ENCODE results near the gene CLCN5. TPM values are rescaled to one million over a fixed set of nuclear protein-coding genes. Genes with fewer than 3 reads are reported as not detected.

Gene CLCN5
- total RNA-seq, 2 experiments from 2014 or later: 3.5 to 3.6 TPM

DNA sequence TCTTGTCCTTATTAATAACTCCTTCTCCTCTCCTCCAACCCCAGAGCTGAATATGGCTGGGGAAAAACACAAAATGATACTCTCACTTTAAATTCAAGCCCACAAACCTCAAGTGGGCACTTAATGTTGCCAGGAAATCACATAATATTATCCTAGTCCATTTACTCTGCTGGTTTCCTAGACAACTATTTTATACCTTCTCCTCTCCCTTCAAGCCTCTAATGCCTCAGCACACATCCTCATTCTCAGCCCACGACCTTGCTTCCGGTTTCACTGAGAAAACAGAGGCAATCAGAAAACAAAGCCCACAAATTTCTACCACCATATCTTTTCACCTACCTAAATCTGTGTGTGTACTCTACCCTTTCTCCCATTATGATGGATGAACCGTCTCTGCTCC, 12.1 kb upstream of the CLCN5 start:
- ChIA-PET CTCF (no interaction called here), POLR2A (no interaction called here)
- H3K36me3 Mint-ChIP-seq (ENCODE audit: low read depth): no peaks in the 10 kb centered on the region
- H3K27ac Mint-ChIP-seq: no peak overlapping the region
- peaks cover 12% of the 10 kb centered on the region for H3K4me1 Mint-ChIP-seq
- DNase-seq: peak; percentile 16
- peaks cover 4% of the 10 kb centered on the region for H3K27me3 Mint-ChIP-seq
- no peaks in the 10 kb centered on the region for H3K9me3 Mint-ChIP-seq
- no peak overlapping the region for H3K4me3 Mint-ChIP-seq

DNA sequence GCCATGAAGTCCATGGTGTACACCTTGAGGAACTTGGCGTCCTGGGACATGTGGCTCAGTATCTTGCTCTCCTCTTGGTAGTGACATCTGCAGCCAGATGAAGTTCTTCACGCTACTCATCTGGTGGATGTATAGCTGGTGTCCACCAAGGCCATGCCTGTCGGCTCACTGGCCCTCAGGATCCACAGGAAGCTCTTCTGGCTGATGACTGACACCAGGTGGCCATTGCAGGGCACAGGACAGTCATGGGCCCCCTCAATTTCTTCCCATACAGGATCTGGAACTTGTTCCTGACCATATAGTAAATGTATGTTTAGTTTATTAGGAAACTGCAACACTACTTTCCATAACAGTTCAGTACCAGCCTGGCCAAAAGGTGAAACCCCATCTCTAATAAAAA, 10.3 kb upstream of the CLCN5 start:
- H3K27ac Mint-ChIP-seq: no peak overlapping the region
- peaks cover 12% of the 10 kb centered on the region for H3K4me1 Mint-ChIP-seq
- no peaks in the 10 kb centered on the region for H3K36me3 Mint-ChIP-seq (ENCODE audit: low read depth)
- POLR2A ChIA-PET: no interaction called here
- no peak for DNase-seq
- H3K27me3 Mint-ChIP-seq: peaks cover 4% of the 10 kb centered on the region
- H3K9me3 Mint-ChIP-seq: no peaks in the 10 kb centered on the region
- CTCF ChIA-PET: no interaction called here
- H3K4me3 Mint-ChIP-seq: no peak overlapping the region

DNA sequence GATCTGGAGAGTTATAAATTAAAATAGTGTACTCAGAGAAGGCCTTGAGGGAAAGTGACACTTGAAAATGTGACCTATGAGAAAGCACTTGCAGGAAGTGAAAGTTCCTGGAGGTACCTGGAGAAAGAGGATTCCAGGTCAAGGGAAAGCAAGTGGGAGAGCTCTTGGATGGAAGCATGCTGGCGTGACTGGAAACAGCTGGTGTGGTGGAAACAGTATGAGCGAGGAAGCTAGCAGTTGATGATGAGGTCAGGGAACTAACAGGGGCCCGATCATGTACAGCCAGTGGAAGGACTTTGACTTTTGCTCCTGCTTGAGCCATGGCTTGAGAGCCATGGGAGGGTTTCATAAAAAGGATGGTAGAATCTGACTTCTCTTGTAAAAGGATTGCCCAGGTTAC, 9.5 kb upstream of the CLCN5 start:
- Mint-ChIP-seq H3K27ac (no peak overlapping the region), H3K4me3 (no peak overlapping the region), H3K4me1 (peaks cover 15% of the 10 kb centered on the region), H3K27me3 (peaks cover 4% of the 10 kb centered on the region), H3K9me3 (no peaks in the 10 kb centered on the region), H3K36me3 (ENCODE audit: low read depth) (no peaks in the 10 kb centered on the region)
- CTCF ChIA-PET: no interaction called here
- no peak for DNase-seq
- POLR2A ChIA-PET: no interaction called here

DNA sequence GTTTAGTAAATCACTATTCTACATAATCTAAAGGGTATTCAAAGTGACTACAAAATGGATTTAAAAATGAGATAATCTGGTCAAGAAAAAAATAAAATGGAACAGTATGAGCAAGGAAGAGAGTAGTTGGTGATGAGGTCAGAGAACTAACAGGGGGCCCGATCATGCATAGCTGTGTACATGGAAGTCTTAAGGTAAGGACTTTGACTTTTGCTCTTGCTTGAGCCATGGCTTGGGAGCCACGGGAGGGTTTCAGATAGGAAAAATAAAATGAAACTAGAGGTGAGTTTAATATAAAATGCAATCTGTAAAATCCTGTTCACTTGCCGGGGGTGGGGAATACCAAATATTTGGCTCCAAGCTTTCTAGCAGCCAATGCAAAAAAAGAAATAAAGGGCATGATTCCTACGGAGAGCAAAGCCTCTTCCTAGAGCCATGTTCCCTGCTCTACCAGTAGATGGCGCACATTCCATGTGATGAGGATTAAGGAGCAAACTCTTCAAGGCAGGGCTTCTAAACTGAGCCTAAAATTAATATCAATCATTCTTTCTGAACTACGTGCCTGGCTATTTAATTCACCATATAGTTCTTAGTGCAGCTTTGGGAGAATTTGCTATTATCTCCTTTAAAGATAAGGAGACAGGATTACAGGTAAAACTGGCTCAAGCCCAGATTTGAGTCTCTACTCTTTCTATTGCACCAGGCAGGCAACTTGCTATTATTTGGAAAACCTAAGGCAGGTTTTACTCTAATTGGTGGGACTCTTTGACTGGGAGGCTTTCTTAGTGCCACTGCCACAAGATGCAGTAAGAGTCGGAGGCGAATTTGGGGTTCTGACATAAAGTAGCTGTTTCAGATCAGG, 6.8 kb upstream of the CLCN5 start:
- H3K27me3 Mint-ChIP-seq: no peaks in the 10 kb centered on the region
- POLR2A ChIA-PET: no interaction called here
- peak; percentile 66 for DNase-seq

DNA sequence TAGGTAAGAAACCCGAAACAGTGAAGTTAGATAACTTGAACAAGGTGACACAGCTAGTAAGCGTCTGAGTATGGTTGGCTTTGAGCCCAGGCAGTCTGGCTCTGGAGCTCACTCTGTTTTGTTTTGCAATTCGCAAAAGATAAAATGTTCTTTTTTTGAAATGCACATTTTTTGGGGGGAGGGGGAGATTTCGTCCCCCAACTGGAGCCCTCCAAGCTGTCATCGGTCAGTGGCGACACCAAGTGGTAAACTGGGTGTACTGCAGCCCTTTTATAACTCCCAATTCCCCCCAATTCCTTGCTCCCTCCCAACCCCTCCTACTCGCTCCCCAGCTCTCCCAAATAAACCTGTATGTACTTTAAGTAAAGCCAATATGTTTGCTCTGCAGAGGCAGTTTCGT, 2.8 kb upstream of the CLCN5 start:
- peak; percentile 39 for DNase-seq
- Mint-ChIP-seq H3K4me1 (peaks cover 12% of the 10 kb centered on the region), H3K27me3 (no peaks in the 10 kb centered on the region), H3K9me3 (no peaks in the 10 kb centered on the region), H3K4me3 (no peak overlapping the region), H3K36me3 (ENCODE audit: low read depth) (no peaks in the 10 kb centered on the region), H3K27ac (no peak overlapping the region)
- ChIA-PET CTCF (interaction anchor here (0.7 to 1.8 kb wide), 4 partner anchors 8 to 286 kb away, joined by 3 to 7 read pairs (median 3); partner anchors contain the start of gene USP27X), POLR2A (no interaction called here)

More for the DNA sequence above, 6.8 kb upstream of the CLCN5 start:
- peaks cover 3% of the 10 kb centered on the region for H3K4me1 Mint-ChIP-seq
- H3K36me3 Mint-ChIP-seq (ENCODE audit: low read depth): no peaks in the 10 kb centered on the region
- H3K9me3 Mint-ChIP-seq: no peaks in the 10 kb centered on the region
- CTCF ChIA-PET: interaction anchor here (1.2 kb wide), 1 partner anchor 10 kb away, joined by 3 read pairs; no protein-coding TSS in a partner anchor
- no peak overlapping the region for H3K4me3 Mint-ChIP-seq
- H3K27ac Mint-ChIP-seq: no peak overlapping the region

DNA sequence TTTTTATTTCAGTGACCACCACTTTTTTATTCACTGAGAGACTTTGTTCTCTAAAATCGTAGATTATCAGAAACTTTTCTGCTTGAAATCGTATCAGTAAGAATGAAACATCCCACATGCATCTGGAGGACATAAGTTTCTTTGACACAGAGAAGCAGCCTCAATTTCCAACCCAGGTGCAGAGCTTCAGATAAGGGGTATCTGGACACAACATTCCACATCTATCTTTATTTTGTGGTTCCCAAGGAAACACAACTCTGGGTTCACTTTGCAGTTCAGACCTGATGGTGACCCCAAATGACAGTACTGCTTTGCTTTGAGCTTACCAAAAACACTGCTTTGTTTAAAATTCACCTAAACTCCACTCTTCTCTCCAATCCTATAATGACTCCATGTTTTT, 1.3 kb upstream of the CLCN5 start:
- CTCF ChIA-PET: no interaction called here
- POLR2A ChIA-PET: no interaction called here
- no peaks in the 10 kb centered on the region for H3K9me3 Mint-ChIP-seq

DNA sequence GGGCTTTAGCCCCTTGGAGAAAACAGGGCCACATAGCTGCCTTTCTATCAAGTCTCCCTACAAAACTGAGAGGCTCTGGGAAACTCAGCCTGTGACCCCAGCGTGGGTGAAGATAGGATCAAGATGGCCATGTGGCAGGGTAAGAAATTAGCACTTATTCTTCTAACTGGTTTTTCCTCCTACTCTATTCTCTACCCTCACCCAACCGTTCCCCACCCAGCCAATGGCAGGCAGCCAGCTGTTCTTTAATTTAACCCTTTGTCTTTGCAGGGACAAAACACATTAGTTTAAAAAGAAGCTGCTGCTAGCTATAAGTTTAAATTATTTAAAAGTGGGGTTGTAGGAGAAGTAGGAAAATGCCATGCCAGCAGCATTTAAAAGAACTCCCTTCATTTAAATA, 2.8 kb downstream of the CLCN5 start:
- Mint-ChIP-seq H3K27ac (no peak overlapping the region), H3K36me3 (ENCODE audit: low read depth) (peaks cover 4% of the 10 kb centered on the region), H3K4me1 (peaks cover 10% of the 10 kb centered on the region), H3K27me3 (no peaks in the 10 kb centered on the region), H3K9me3 (no peaks in the 10 kb centered on the region), H3K4me3 (no peak overlapping the region)
- ChIA-PET CTCF (interaction anchor here (1.1 to 1.4 kb wide), 2 partner anchors 9 to 47 kb away, joined by 3 to 4 read pairs; partner anchors contain the start of gene USP27X), POLR2A (no interaction called here)
- no peak for DNase-seq

More for the DNA sequence above, 1.3 kb upstream of the CLCN5 start:
- Mint-ChIP-seq H3K36me3 (ENCODE audit: low read depth) (no peaks in the 10 kb centered on the region), H3K4me1 (peaks cover 12% of the 10 kb centered on the region), H3K27me3 (no peaks in the 10 kb centered on the region), H3K4me3 (no peak overlapping the region), H3K27ac (no peak overlapping the region)
- no peak for DNase-seq

DNA sequence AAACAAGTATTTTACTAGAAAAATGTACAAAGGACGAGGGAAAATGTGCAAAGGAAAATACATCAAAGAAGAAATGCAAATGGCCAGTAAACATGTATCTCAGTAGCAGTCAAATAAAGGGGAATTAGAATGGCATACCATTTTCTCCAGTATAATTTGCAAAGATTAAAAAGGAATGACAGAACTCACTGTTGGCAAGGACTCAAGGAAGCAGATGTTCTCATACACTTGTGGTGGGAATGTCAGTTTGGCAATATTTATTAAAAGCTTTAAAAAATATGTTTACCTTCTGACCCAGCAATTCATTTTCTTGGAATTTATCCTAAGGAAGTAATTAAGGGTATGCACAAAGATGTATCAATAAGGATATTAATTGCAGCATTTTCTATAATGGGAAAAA, 7.6 kb downstream of the CLCN5 start:
- CTCF ChIA-PET: no interaction called here
- Mint-ChIP-seq H3K27ac (no peak overlapping the region), H3K4me1 (peaks cover 2% of the 10 kb centered on the region), H3K36me3 (ENCODE audit: low read depth) (peaks cover 4% of the 10 kb centered on the region), H3K27me3 (no peaks in the 10 kb centered on the region), H3K9me3 (no peaks in the 10 kb centered on the region), H3K4me3 (no peak overlapping the region)
- POLR2A ChIA-PET: no interaction called here
- DNase-seq: no peak

DNA sequence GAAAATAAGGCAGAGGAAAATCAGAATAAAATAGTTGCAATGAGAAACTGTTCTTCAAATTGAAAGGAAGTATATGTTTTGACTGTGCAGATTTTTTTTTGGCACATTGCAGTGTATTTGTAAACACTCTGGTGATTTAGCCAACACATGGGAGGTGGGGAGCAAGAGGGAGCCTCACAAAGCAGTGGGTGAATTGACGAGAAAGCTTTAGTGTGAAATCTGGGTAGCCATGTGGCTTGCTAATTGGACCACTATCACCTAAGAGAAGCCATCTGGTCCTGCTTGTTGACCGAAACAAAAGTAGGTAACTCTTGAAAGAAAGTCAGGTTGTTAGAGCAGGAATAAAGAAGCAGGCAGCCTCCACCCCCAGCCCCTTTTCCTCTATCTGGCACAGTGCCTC, 10.4 kb downstream of the CLCN5 start:
- no peak for DNase-seq
- H3K4me3 Mint-ChIP-seq: no peak overlapping the region
- peaks cover 2% of the 10 kb centered on the region for H3K4me1 Mint-ChIP-seq
- no peak overlapping the region for H3K27ac Mint-ChIP-seq
- no peaks in the 10 kb centered on the region for H3K27me3 Mint-ChIP-seq
- no peaks in the 10 kb centered on the region for H3K9me3 Mint-ChIP-seq
- ChIA-PET CTCF (no interaction called here), POLR2A (no interaction called here)
- no peaks in the 10 kb centered on the region for H3K36me3 Mint-ChIP-seq (ENCODE audit: low read depth)

DNA sequence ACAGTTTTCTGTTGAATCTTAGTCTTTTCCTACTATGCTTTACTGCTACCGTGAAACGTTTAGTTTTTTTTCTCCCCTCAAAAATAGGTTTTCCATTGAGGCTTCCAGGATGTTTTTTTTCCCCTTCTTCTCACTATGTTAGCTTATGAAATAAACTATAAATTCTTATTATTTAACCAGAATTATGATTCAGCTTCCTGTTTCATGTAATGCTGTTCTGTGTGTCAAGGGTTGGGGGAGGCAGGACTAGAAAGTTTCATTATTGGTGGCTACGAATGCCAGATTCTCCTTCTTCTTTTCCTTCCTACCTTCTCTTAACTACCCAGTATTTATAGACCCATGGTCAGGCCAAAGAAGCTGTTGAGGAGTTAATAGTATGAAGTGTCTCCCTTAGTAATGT, 11.8 kb downstream of the CLCN5 start:
- ChIA-PET POLR2A (no interaction called here), CTCF (no interaction called here)
- no peaks in the 10 kb centered on the region for H3K9me3 Mint-ChIP-seq
- no peaks in the 10 kb centered on the region for H3K36me3 Mint-ChIP-seq (ENCODE audit: low read depth)
- DNase-seq: no peak
- H3K27me3 Mint-ChIP-seq: no peaks in the 10 kb centered on the region
- peaks cover 2% of the 10 kb centered on the region for H3K4me1 Mint-ChIP-seq
- no peak overlapping the region for H3K27ac Mint-ChIP-seq
- no peak overlapping the region for H3K4me3 Mint-ChIP-seq

DNA sequence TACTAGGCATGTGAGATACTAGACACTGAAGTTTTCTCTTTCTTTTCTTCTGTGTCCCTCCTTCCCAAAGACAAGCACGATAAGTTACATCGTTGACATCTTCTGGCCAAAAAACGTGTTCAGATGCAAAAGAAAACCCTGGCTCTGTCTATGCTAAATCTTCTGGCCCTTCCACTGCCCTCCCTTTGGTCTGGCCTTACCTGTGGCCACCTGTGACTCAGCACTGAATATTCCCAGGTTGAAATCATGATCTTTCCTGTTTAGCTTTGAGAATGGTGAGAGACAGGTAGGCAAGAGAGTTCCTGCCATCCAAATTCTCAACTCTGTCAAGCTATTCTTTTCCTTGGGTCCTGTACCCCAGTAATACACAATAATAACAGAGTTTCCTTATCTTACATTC, 12.3 kb downstream of the CLCN5 start:
- CTCF ChIA-PET: no interaction called here

DNA sequence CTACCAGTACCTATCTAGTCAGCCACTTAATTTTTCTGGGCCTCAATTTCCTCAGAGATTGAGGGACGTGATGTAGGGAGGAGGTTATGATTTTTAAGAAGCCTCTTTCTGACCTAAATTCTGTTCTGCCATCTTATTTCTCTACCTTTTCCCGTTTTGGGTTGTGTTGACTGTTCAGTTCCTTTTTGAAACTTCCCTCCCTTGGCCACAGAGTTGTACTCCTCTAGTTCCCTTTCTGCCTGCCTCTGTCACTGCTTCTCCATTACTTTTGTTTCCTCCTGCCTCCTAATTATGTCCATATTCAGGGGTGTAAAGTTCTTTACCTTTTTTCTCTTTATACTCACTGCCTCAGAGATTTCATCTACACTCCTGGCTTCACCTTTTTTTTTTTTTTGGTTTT, 25.4 kb downstream of the CLCN5 start:
- H3K36me3 Mint-ChIP-seq (ENCODE audit: low read depth): no peaks in the 10 kb centered on the region

More for the DNA sequence above, 12.3 kb downstream of the CLCN5 start:
- no peaks in the 10 kb centered on the region for H3K9me3 Mint-ChIP-seq
- no peak for DNase-seq
- POLR2A ChIA-PET: no interaction called here
- no peaks in the 10 kb centered on the region for H3K36me3 Mint-ChIP-seq (ENCODE audit: low read depth)
- H3K4me3 Mint-ChIP-seq: no peak overlapping the region
- peaks cover 2% of the 10 kb centered on the region for H3K4me1 Mint-ChIP-seq
- H3K27ac Mint-ChIP-seq: no peak overlapping the region
- no peaks in the 10 kb centered on the region for H3K27me3 Mint-ChIP-seq

DNA sequence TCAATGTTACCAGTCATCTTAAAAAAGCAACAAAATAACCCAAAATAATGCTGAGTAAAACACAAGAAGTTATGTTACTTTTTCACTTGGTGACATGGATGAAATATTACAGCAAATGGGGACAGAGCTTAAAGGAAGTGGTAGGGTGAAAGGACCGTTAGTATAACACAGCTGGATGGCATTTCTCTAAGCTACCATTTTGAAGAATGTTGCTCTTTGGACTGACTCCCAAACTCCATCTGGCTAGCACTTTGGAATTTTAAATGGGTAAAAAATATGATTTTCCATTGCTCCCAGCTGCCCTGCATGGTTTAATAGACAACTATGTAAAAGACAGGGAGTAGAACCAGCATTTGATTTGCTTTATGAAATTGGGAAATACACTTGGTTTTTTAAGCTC, 27.6 kb downstream of the CLCN5 start:
- ChIA-PET POLR2A (no interaction called here), CTCF (no interaction called here)
- Mint-ChIP-seq H3K4me3 (no peak overlapping the region), H3K27ac (no peak overlapping the region), H3K4me1 (peaks cover 2% of the 10 kb centered on the region), H3K27me3 (no peaks in the 10 kb centered on the region), H3K9me3 (no peaks in the 10 kb centered on the region), H3K36me3 (ENCODE audit: low read depth) (no peaks in the 10 kb centered on the region)
- DNase-seq: no peak

More for the DNA sequence above, 25.4 kb downstream of the CLCN5 start:
- Mint-ChIP-seq H3K4me1 (peaks cover 2% of the 10 kb centered on the region), H3K4me3 (no peak overlapping the region), H3K27me3 (no peaks in the 10 kb centered on the region), H3K27ac (no peak overlapping the region), H3K9me3 (no peaks in the 10 kb centered on the region)
- DNase-seq: no peak
- ChIA-PET POLR2A (no interaction called here), CTCF (no interaction called here)

Data from activated CD4-positive, alpha-beta T cell treated with anti-CD3 and anti-CD28 coated beads, Interleukin-2, amount 10 ng/mL, durations not matched to agents 7 days and 5 days (primary cell).